Amygdala (tissue), 56 donors: ENCODE data around the gene HIP1R.

Source experiments
- DNase-seq, 56 donors: peaks; one replicate each; lab custom pipeline; 2025; lab: John Stamatoyannopoulos, UW

HIP1R gene

DNA sequence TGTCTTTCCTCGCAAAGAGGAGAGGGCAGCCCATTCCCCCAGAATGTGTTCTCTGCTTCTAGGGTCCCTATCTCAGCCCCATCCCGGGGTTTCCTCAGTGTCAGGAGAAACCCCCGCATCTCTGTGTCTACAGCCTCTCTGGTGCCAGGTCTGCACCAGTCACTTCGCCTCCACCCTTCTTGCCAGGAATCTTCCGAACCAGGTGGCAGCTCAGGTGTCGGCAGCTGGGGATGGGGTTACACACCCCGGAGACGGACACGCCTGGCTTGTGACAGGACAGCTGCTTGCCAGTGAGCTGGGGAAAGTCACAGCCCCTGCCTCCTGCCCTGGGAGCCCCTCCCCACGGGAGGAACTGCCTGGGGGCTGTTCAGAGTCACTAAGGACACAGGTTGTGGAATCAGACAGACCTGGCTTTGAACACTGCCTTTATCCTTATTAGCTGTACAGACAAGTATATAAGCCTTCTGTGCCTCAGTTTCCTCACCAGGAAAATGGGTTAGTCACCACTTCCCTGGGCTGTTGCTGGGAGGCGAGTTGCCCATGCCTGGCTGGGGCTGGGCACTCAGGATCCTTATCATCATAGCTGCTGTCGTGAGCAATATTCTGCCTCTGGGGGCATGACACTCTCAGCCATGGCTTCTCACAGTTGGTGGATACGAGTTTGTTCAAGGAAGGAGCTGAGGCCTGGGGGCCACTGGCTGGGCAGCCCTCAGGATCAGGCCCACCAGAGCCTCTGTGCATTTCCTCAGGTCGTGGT is 10.8 kb downstream of the HIP1R start:
- no peak for DNase-seq

DNA sequence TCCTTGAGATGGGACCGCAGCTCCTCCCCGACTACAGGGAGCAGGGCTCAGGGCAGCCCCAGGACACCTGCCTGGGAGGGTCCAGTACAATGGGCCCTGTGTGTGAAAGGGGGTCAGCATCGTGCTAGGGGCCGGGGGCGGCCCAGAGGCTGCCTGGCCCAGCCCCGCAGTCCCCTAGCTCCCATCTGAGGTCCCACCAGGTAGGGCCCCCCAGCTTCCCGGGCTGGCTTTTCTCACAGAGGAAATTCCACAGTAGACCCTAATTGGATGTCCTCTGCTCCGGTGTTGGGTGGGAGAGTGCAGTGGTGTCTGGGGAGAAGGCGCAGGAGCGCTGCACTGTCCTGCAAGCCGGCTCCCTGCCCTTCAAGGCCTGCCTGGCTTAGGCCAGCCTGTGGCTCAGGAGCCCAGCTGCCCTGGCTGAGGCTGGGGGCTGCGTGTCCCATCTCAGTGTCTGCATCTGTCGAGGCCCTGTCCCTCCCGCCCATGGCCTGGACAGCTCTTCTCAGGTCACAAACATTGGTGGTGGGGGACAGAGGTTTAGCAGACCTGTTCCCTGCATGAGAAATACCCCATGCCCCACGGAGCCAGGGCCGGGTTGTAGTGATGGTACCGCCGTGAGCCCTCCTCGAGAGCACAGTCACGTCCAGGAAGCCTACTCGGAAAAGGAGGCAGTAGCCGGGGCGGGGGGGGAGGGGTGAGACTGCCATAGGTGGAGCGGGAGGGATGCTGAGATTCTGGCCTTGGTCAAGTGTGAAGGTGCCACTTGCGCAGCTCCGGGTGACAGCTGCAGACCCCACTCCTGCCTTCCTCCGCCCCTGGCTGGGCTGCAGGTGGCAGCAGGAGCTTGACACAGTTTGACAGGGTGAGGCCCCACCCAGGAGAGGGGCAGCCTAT is 11.6 kb downstream of the HIP1R start:
- DNase-seq, result no peak

DNA sequence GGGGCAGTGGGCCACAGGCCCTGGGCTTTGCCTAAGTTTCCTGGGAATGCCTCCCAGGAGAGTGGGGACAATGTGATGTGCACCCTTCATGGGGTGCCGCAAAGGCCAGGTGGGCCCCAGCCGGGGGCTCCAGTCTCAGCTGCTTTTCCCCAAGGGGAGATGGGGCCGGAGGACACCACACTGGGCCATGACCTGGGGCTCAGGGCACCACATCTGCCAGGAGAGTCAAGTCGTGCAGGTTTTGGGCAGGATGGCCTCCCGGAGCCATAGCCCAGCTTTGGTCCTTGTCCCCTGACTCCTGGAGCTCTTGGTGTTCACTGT is 12.2 kb downstream of the HIP1R start:
- no peak for DNase-seq

GRCh38 chr12:122847921-122848421 is 12.7 kb downstream of the HIP1R start:
- DNase-seq, result peak in 25 of 56 donors; percentile 36 to 78 (median 53)

GRCh38 chr12:122848471-122849351 is 13.5 kb downstream of the HIP1R start:
- peak in 1 of 56 donors; percentile 54 for DNase-seq

- DNase-seq, result peak in 45 of 56 donors; percentile 27 to 87 (median 61)
Measured at GRCh38 chr12:122849352-122850047, 14.2 kb downstream of the HIP1R start.

GRCh38 chr12:122850048-122850445 is 14.8 kb downstream of the HIP1R start:
- no peak for DNase-seq

DNA sequence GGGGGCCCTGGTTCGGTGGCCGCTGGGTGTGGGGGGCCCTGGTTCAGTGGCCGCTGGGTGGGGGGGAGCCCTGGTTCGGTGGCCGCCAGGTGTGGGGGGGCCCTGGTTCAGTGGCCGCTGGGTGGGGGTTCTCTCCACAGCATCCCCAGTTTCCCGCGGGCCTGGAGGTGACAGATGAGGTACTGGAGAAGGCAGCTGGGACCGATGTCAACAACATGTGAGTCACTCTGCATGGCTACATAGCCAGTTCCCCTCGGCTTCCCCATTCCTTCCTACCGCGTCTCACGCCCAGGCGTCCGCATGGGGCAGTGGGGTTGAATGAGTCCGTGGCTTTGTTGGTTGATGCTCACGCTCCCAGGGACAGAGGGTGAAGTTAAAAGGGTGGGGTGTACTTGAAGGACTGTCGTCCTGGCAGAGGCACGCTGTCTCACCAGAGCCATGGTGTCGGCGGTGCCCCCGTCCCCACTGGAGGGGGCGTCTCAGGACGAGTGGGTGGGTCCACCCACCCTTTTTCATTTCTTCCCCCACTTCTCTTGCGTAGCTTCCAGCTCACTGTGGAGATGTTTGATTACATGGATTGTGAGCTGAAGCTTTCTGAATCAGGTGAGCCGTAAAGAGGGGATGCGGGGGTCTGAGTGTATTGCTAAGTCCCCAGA is 15.6 kb downstream of the HIP1R start:
- no peak for DNase-seq

DNA sequence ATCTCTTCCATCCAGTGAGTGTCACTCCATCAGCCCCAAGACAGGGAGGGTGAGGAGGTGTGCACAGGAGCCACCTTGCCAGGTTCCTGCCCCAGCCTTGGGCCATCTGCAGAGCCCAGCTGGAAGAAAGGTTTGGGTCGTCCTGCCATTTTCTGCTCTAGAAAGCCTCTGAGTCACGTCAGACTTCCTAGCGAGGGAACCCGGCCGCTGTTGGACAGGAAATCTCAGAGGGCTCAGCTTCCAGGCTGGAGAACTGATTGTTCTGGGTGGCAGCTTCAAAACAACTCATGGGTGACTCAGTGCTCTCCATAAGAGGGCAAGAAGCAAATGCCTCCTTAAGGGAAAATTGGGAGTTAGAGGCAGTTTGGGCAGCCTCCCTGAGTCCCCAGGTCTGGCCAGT is 16.6 kb downstream of the HIP1R start:
- peak in 1 of 56 donors; percentile 24 for DNase-seq

GRCh38 chr12:122852336-122853275 is 17.3 kb downstream of the HIP1R start:
- DNase-seq, result peak in 51 of 56 donors; percentile 28 to 89 (median 67)

- DNase-seq, result no peak
Measured at GRCh38 chr12:122853582-122854245, 18.5 kb downstream of the HIP1R start.

DNA sequence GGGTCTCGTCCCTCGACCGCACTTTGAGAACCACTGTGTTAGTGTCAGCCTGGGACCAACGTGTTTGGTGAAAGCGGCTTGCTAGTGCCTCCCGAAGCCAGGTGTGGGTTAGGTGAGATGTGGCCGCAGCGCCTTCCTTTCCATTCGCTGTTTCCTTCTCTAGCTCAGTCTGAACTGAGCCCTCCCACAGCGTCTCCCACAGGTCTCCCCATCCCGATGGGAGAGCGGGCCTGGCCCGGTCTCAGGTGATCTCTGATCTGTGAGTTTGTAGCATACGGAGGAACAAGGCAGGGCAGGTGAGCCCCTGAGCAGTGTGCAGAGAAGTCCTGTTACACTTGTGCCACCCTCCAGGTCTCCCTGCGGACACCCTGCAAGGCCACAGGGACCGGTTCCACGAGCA is 19.3 kb downstream of the HIP1R start:
- DNase-seq, result no peak

GRCh38 chr12:122855071-122855829 is 20.0 kb downstream of the HIP1R start:
- DNase-seq, result no peak

- DNase-seq, result no peak
Measured at GRCh38 chr12:122855928-122856831, 20.9 kb downstream of the HIP1R start.

GRCh38 chr12:122856999-122857671 is 21.9 kb downstream of the HIP1R start:
- DNase-seq, result peak in 2 of 56 donors; percentile 15 to 20
